Measurements from ENCODE around the gene ADNP2. TPM values are rescaled to one million over a fixed set of nuclear protein-coding genes. Genes with fewer than 3 reads are reported as not detected.

ADNP2 gene
- total and polyA plus RNA-seq, 2 experiments from 2014 or later = 19.3 to 66.4 TPM

- Histone ChIP-seq H3K9me2 (ENCODE audit: insufficient read depth) (no peaks in the 10 kb centered on the region), H3K27ac (ENCODE audit: low read depth) (no peak overlapping the region), H3K4me2 (no peak overlapping the region), H3K79me2 (replicated peaks; ENCODE audit: insufficient read depth) (no peaks in the 10 kb centered on the region), H3K4me3 (no peak overlapping the region), H4K20me1 (replicated peaks; ENCODE audit: insufficient read depth) (no peaks in the 10 kb centered on the region), H3K4me1 (ENCODE audit: insufficient read depth) (no peaks in the 10 kb centered on the region), H3K27me3 (ENCODE audit: insufficient read depth) (no peaks in the 10 kb centered on the region), H2AFZ (no peak overlapping the region), H3K36me3 (ENCODE audit: insufficient read depth) (no peaks in the 10 kb centered on the region), H3F3A (replicated peaks; ENCODE audit: low read depth) (no peaks in the 10 kb centered on the region)
- ATAC-seq = no peak
- no peak for DNase-seq (ENCODE audit: low spot score)
- Mint-ChIP-seq H3K4me3 (no peak overlapping the region), H3K4me1 (peaks cover 2% of the 10 kb centered on the region; the same call in 1 of the 3 replicates), H3K27me3 (ENCODE audit: insufficient read depth, low read depth, poor library complexity) (peaks cover 4% of the 10 kb centered on the region), H3K36me3 (ENCODE audit: low read depth) (peaks cover 12% of the 10 kb centered on the region), H3K9me3 (peaks cover 25% of the 10 kb centered on the region), H3K27ac (no peak overlapping the region)
- TF ChIP-seq, protein P1, sequence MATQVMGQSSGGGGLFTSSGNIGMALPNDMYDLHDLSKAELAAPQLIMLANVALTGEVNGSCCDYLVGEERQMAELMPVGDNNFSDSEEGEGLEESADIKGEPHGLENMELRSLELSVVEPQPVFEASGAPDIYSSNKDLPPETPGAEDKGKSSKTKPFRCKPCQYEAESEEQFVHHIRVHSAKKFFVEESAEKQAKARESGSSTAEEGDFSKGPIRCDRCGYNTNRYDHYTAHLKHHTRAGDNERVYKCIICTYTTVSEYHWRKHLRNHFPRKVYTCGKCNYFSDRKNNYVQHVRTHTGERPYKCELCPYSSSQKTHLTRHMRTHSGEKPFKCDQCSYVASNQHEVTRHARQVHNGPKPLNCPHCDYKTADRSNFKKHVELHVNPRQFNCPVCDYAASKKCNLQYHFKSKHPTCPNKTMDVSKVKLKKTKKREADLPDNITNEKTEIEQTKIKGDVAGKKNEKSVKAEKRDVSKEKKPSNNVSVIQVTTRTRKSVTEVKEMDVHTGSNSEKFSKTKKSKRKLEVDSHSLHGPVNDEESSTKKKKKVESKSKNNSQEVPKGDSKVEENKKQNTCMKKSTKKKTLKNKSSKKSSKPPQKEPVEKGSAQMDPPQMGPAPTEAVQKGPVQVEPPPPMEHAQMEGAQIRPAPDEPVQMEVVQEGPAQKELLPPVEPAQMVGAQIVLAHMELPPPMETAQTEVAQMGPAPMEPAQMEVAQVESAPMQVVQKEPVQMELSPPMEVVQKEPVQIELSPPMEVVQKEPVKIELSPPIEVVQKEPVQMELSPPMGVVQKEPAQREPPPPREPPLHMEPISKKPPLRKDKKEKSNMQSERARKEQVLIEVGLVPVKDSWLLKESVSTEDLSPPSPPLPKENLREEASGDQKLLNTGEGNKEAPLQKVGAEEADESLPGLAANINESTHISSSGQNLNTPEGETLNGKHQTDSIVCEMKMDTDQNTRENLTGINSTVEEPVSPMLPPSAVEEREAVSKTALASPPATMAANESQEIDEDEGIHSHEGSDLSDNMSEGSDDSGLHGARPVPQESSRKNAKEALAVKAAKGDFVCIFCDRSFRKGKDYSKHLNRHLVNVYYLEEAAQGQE (IDR thresholded peaks at IDR 0.05; ENCODE audit: unreplicated experiment) = no peak
- TF ChIP-seq CTCF (conservative IDR thresholded peaks at IDR 0.05; ENCODE audit: low read depth in 2 of 2) (no peak), ZNF114 (CRISPR knock-in tag; IDR thresholded peaks at IDR 0.05) (no peak), CREB1 (CRISPR knock-in tag; IDR thresholded peaks at IDR 0.05; ENCODE audit: low read depth) (no peak), EZH2 (IDR thresholded peaks at IDR 0.05; ENCODE audit: low read depth, unreplicated experiment) (no peak), JUNB (IDR thresholded peaks at IDR 0.05; ENCODE audit: unreplicated experiment) (no peak), NANOG (IDR thresholded peaks at IDR 0.05; ENCODE audit: borderline replicate concordance) (no peak), POLR2AphosphoS5 (IDR thresholded peaks at IDR 0.05; ENCODE audit: low read depth) (no peak), EZH2phosphoT487 (IDR thresholded peaks at IDR 0.05; ENCODE audit: unreplicated experiment) (no peak), ZNF331 (CRISPR knock-in tag; IDR thresholded peaks at IDR 0.05; ENCODE audit: low read depth) (no peak), STAT1 (IDR thresholded peaks at IDR 0.05; ENCODE audit: unreplicated experiment) (no peak)
- TF ChIP-seq, protein P2, sequence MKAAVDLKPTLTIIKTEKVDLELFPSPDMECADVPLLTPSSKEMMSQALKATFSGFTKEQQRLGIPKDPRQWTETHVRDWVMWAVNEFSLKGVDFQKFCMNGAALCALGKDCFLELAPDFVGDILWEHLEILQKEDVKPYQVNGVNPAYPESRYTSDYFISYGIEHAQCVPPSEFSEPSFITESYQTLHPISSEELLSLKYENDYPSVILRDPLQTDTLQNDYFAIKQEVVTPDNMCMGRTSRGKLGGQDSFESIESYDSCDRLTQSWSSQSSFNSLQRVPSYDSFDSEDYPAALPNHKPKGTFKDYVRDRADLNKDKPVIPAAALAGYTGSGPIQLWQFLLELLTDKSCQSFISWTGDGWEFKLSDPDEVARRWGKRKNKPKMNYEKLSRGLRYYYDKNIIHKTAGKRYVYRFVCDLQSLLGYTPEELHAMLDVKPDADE (IDR thresholded peaks at IDR 0.05) = no peak
- TF ChIP-seq, protein P3, sequence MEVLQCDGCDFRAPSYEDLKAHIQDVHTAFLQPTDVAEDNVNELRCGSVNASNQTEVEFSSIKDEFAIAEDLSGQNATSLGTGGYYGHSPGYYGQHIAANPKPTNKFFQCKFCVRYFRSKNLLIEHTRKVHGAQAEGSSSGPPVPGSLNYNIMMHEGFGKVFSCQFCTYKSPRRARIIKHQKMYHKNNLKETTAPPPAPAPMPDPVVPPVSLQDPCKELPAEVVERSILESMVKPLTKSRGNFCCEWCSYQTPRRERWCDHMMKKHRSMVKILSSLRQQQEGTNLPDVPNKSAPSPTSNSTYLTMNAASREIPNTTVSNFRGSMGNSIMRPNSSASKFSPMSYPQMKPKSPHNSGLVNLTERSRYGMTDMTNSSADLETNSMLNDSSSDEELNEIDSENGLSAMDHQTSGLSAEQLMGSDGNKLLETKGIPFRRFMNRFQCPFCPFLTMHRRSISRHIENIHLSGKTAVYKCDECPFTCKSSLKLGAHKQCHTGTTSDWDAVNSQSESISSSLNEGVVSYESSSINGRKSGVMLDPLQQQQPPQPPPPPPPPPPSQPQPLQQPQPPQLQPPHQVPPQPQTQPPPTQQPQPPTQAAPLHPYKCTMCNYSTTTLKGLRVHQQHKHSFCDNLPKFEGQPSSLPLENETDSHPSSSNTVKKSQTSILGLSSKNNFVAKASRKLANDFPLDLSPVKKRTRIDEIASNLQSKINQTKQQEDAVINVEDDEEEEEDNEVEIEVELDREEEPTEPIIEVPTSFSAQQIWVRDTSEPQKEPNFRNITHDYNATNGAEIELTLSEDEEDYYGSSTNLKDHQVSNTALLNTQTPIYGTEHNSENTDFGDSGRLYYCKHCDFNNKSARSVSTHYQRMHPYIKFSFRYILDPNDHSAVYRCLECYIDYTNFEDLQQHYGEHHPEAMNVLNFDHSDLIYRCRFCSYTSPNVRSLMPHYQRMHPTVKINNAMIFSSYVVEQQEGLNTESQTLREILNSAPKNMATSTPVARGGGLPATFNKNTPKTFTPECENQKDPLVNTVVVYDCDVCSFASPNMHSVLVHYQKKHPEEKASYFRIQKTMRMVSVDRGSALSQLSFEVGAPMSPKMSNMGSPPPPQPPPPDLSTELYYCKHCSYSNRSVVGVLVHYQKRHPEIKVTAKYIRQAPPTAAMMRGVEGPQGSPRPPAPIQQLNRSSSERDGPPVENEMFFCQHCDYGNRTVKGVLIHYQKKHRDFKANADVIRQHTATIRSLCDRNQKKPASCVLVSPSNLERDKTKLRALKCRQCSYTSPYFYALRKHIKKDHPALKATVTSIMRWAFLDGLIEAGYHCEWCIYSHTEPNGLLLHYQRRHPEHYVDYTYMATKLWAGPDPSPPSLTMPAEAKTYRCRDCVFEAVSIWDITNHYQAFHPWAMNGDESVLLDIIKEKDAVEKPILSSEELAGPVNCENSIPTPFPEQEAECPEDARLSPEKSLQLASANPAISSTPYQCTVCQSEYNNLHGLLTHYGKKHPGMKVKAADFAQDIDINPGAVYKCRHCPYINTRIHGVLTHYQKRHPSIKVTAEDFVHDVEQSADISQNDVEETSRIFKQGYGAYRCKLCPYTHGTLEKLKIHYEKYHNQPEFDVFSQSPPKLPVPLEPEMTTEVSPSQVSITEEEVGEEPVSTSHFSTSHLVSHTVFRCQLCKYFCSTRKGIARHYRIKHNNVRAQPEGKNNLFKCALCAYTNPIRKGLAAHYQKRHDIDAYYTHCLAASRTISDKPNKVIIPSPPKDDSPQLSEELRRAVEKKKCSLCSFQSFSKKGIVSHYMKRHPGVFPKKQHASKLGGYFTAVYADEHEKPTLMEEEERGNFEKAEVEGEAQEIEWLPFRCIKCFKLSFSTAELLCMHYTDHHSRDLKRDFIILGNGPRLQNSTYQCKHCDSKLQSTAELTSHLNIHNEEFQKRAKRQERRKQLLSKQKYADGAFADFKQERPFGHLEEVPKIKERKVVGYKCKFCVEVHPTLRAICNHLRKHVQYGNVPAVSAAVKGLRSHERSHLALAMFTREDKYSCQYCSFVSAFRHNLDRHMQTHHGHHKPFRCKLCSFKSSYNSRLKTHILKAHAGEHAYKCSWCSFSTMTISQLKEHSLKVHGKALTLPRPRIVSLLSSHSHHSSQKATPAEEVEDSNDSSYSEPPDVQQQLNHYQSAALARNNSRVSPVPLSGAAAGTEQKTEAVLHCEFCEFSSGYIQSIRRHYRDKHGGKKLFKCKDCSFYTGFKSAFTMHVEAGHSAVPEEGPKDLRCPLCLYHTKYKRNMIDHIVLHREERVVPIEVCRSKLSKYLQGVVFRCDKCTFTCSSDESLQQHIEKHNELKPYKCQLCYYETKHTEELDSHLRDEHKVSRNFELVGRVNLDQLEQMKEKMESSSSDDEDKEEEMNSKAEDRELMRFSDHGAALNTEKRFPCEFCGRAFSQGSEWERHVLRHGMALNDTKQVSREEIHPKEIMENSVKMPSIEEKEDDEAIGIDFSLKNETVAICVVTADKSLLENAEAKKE (CRISPR knock-in tag; IDR thresholded peaks at IDR 0.05) = no peak
These were observed 31.2 kb upstream of the ADNP2 start for GRCh38 chr18:80077873-80078272.

All from GM23338 (cell line).